ENCODE measurements around the gene LIPI. TPM values are rescaled to one million over a fixed set of nuclear protein-coding genes. Genes with fewer than 3 reads are reported as not detected.

Gene LIPI
- total and polyA plus RNA-seq, 2 experiments from 2014 or later: not detected

DNA sequence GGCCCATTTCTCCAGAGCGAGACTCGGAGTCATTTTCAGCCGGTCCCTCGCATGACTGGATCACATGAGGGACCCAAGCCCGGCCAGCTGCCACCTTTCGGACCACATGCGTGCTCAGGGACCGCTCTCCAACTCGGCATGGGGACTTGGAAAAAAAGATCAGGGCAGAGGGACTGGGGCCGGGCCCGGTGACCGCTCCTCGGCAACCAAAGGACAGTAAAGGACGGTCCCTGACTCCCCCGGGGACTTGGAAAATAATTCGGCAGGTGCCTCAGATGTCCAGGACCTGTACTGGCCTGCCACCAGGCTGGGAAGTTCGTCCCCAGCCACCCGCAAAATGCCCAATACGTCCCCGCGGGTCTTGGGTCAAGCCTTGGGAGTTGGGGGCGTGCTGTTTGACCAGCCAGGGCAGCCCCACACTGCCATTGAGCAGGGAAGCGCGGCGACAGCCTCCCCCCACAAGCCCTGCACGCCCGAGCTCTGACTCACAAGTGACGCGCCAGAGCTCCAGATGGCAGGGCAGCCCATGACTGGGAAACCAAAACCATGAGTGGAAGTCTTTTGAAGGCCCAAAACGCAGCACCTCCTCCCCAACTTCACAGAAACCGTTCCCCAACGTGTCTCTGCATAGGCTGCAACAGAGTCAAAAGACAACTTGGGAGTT, 134.5 kb downstream of the LIPI start:
- no peak overlapping the region for H3K4me3 ChIP-seq
- H3K9me3 ChIP-seq (ENCODE audit: low read depth): no peaks in the 10 kb centered on the region
- H3K27ac ChIP-seq: no peak overlapping the region
- no peak for TF ChIP-seq EZH2phosphoT487 (IDR thresholded peaks at IDR 0.05; ENCODE audit: insufficient read depth, low read depth)
- no peak for TF ChIP-seq EZH2 (IDR thresholded peaks at IDR 0.05; ENCODE audit: insufficient read depth, poor library complexity, severe bottlenecking)
- no peaks in the 10 kb centered on the region for H3K9me2 ChIP-seq (ENCODE audit: insufficient read depth)
- DNase-seq: peak; percentile 6
- H2AFZ ChIP-seq: no peak overlapping the region
- no peaks in the 10 kb centered on the region for H3F3A ChIP-seq (ENCODE audit: insufficient read depth)
- no peaks in the 10 kb centered on the region for H3K79me2 ChIP-seq (ENCODE audit: insufficient read depth)
- no peaks in the 10 kb centered on the region for H3K36me3 ChIP-seq (ENCODE audit: low read depth)
- H4K20me1 ChIP-seq (ENCODE audit: insufficient read depth): no peaks in the 10 kb centered on the region
- in situ Hi-C loops (cut with MboI): no loop called here
- 82 to 83% methylated on average over 31 of the region's 32 CpGs for WGBS, 2 experiments (ENCODE audit: low coverage in 1 of 2, low lambda C conversion rate in 2 of 2, missing lambda C conversion rate in 2 of 2)
- no peaks in the 10 kb centered on the region for H3K27me3 ChIP-seq (replicated peaks; ENCODE audit: insufficient read depth)
- no peak overlapping the region for H3K9ac ChIP-seq
- H3K4me2 ChIP-seq (ENCODE audit: unreplicated experiment): no peak overlapping the region
- no peaks in the 10 kb centered on the region for H3K4me1 ChIP-seq (ENCODE audit: insufficient read depth)

DNA sequence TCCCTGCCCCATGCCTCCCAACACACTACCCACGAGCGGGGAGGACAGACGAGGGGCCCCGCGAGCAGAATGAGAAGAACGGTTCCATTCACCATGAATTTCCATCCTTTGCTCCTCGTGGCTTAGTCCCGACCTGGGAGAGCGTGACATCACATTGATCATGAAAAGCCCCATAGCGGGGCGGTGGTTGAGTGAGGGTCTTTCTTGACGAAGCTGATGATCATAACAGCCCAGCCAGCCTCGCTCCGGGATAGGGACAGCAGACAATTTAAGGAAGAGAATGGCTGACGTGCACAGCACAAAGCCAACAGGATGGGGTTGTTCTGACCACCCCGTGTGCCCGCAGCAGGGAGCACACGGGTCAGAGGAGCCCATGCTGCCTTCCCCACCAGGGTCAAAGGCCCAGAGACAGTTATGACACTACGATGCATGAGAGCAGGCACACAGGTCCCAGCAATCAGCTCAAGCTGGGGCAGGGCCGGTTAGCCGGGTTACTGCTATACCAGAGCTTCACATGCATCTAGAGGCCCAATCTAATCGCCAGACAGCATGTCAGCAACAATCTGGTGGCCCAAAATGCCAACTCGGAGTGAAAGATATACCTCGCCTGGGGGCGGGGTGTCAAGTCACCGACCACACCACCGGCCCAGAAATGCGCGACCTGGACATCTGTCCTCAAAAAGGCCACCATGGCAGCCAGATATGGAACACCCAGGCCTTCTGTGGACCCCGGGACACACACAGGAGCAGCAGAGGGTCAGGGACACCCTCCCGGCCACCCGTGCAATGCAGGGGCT, 135.2 kb downstream of the LIPI start:
- in situ Hi-C loops (cut with MboI): no loop called here
- 79 to 81% methylated on average over 31 to 32 of the region's 32 CpGs for WGBS, 2 experiments (ENCODE audit: low coverage in 1 of 2, low lambda C conversion rate in 2 of 2, missing lambda C conversion rate in 2 of 2)
- Histone ChIP-seq H3K4me3 (no peak overlapping the region), H3K27me3 (replicated peaks; ENCODE audit: insufficient read depth) (no peaks in the 10 kb centered on the region), H3K36me3 (ENCODE audit: low read depth) (no peaks in the 10 kb centered on the region), H3K27ac (no peak overlapping the region), H3K9me2 (ENCODE audit: insufficient read depth) (no peaks in the 10 kb centered on the region), H3K4me1 (ENCODE audit: insufficient read depth) (no peaks in the 10 kb centered on the region), H2AFZ (no peak overlapping the region), H3F3A (ENCODE audit: insufficient read depth) (no peaks in the 10 kb centered on the region), H3K9ac (no peak overlapping the region), H4K20me1 (ENCODE audit: insufficient read depth) (no peaks in the 10 kb centered on the region), H3K4me2 (ENCODE audit: unreplicated experiment) (no peak overlapping the region), H3K79me2 (ENCODE audit: insufficient read depth) (no peaks in the 10 kb centered on the region), H3K9me3 (ENCODE audit: low read depth) (no peaks in the 10 kb centered on the region)
- no peak for TF ChIP-seq EZH2 (IDR thresholded peaks at IDR 0.05; ENCODE audit: insufficient read depth, poor library complexity, severe bottlenecking)
- no peak for TF ChIP-seq EZH2phosphoT487 (IDR thresholded peaks at IDR 0.05; ENCODE audit: insufficient read depth, low read depth)
- no peak for DNase-seq

DNA sequence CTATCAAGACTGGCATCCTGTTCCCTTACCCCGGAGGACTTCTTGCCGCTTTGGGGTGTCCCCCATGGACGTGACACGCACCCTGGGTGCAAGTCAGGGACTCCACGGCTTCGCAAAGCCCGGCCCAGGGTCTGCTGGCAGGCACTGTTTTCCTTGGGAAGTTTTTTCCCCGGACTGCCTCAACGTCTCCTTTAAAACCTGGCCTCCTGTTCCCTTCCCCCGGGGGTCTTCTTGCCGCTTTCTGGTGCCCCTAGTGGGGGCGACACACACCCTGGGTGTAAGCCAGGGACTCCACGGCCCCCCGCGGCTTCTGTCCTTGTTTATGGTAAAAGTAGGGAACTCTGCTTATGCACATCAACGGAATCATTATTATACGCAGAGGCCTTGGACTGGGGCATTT, 136.6 kb downstream of the LIPI start:
- 65 to 75% methylated on average over 16 to 17 of the region's 17 CpGs for WGBS, 2 experiments (ENCODE audit: low coverage in 1 of 2, low lambda C conversion rate in 2 of 2, missing lambda C conversion rate in 2 of 2)
- Histone ChIP-seq H3K27me3 (replicated peaks; ENCODE audit: insufficient read depth) (no peaks in the 10 kb centered on the region), H3K4me1 (ENCODE audit: insufficient read depth) (no peaks in the 10 kb centered on the region), H3K9me3 (ENCODE audit: low read depth) (no peaks in the 10 kb centered on the region), H3K9ac (no peak overlapping the region), H3K79me2 (ENCODE audit: insufficient read depth) (no peaks in the 10 kb centered on the region), H4K20me1 (ENCODE audit: insufficient read depth) (no peaks in the 10 kb centered on the region), H3F3A (ENCODE audit: insufficient read depth) (no peaks in the 10 kb centered on the region), H3K4me3 (no peak overlapping the region), H3K36me3 (ENCODE audit: low read depth) (no peaks in the 10 kb centered on the region), H3K4me2 (ENCODE audit: unreplicated experiment) (no peak overlapping the region), H2AFZ (no peak overlapping the region), H3K9me2 (ENCODE audit: insufficient read depth) (no peaks in the 10 kb centered on the region), H3K27ac (no peak overlapping the region)
- no peak for TF ChIP-seq EZH2phosphoT487 (IDR thresholded peaks at IDR 0.05; ENCODE audit: insufficient read depth, low read depth)
- no peak for TF ChIP-seq EZH2 (IDR thresholded peaks at IDR 0.05; ENCODE audit: insufficient read depth, poor library complexity, severe bottlenecking)
- in situ Hi-C loops (cut with MboI): no loop called here
- no peak for DNase-seq

DNA sequence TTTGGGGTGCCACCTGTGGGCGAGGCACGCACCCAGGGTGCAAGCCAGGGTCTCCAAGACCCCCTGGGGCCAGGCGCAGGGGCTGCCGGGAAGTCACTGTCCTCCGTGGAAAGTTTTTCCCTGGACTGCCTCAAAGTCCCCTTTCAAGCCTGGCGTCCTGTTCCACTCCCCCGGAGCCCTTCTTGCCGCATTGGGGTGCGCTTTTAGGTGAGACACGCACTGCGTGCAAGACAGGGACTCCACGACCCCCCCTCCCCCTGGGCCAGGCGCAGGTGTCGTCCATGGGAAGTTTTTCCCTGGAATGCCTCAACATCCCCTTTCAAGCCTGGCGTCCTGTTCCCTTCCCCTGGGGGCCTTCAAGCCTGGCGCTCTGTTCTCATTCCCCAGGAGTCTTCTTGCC, 137.1 kb downstream of the LIPI start:
- 74 to 76% methylated on average over 12 to 16 of the region's 16 CpGs for WGBS, 2 experiments (ENCODE audit: low coverage in 1 of 2, low lambda C conversion rate in 2 of 2, missing lambda C conversion rate in 2 of 2)
- Histone ChIP-seq H3F3A (ENCODE audit: insufficient read depth) (no peaks in the 10 kb centered on the region), H2AFZ (no peak overlapping the region), H3K27me3 (replicated peaks; ENCODE audit: insufficient read depth) (no peaks in the 10 kb centered on the region), H3K4me1 (ENCODE audit: insufficient read depth) (no peaks in the 10 kb centered on the region), H3K9me3 (ENCODE audit: low read depth) (no peaks in the 10 kb centered on the region), H3K79me2 (ENCODE audit: insufficient read depth) (no peaks in the 10 kb centered on the region), H3K9ac (no peak overlapping the region), H3K36me3 (ENCODE audit: low read depth) (no peaks in the 10 kb centered on the region), H4K20me1 (ENCODE audit: insufficient read depth) (no peaks in the 10 kb centered on the region), H3K27ac (no peak overlapping the region), H3K4me2 (ENCODE audit: unreplicated experiment) (no peak overlapping the region), H3K4me3 (no peak overlapping the region), H3K9me2 (ENCODE audit: insufficient read depth) (no peaks in the 10 kb centered on the region)
- DNase-seq: no peak
- TF ChIP-seq EZH2 (IDR thresholded peaks at IDR 0.05; ENCODE audit: insufficient read depth, poor library complexity, severe bottlenecking) (no peak), EZH2phosphoT487 (IDR thresholded peaks at IDR 0.05; ENCODE audit: insufficient read depth, low read depth) (no peak)
- in situ Hi-C loops (cut with MboI): no loop called here

Data from GM23248 (cell line).